Gastroesophageal sphincter (tissue), 4 donors: Measurements from ENCODE around the gene MMEL1. TPM values are rescaled to one million over a fixed set of nuclear protein-coding genes. Genes with fewer than 3 reads are reported as not detected.
A peak's percentile ranks its signal among the peaks of the same experiment; 100 is the strongest.

Experiments
- ATAC-seq: fragments of 150-250 bp; one replicate; pipeline ENCODE4 v1.9.1; 2016; ENCODE audit warnings: mild to moderate bottlenecking, moderate library complexity
- H3K27ac ChIP-seq, 4 donors: fragments of 200-600 bp; sonication (generic) in 3 of 4; 1 replicate in 3 of 4; 2 replicates in 1 of 4; pipeline ENCODE4 v1.5.1; 2016 to 2019
- H3K27me3 ChIP-seq: fragments of 200-600 bp; sonication (generic); one replicate; pipeline ENCODE4 v1.5.1; 2019
- H3K36me3 ChIP-seq, 2 donors: fragments of 200-600 bp; sonication (generic); one replicate each; pipeline ENCODE4 v1.5.1; 2019; ENCODE audit warnings: control low read depth in 1 of 2
- H3K4me1 ChIP-seq, 3 donors: fragments of 200-600 bp; sonication (generic); 1 replicate in 2 of 3; 2 replicates in 1 of 3; pipeline ENCODE4 v1.5.1; 2016 to 2019; ENCODE audit warnings: control low read depth in 2 of 3
- H3K4me3 ChIP-seq, 2 donors: fragments of 200-600 bp; sonication (generic); one replicate each; pipeline ENCODE4 v1.5.1; 2019; ENCODE audit warnings: mild to moderate bottlenecking in 1 of 2, moderate library complexity in 1 of 2
- H3K9me3 ChIP-seq, 3 donors: fragments of 200-600 bp; sonication (generic); one replicate each; pipeline ENCODE4 v1.5.1; 2017 to 2019; ENCODE audit warnings: control low read depth in 2 of 3
- CTCF ChIP-seq, 4 experiments: fragments of 200-600 bp in 2 of 4; fragments of 450-650 bp in 2 of 4; sonication (generic) in 1 of 4; IDR thresholded peaks; one replicate each; pipeline ENCODE4 v1.5.1; 2017 to 2019; ENCODE audit warnings: antibody characterized with exemption in 4 of 4, mild to moderate bottlenecking in 2 of 4, moderate library complexity in 2 of 4
- EP300 ChIP-seq: sonication (generic); formaldehyde crosslinking; IDR thresholded peaks from one replicate; pipeline ENCODE4 v1.6.1; 2017; ENCODE audit warnings: antibody characterized with exemption, mild to moderate bottlenecking
- POLR2A ChIP-seq, 2 donors: fragments of 450-650 bp; IDR thresholded peaks; one replicate each; pipeline ENCODE4 v1.6.1; 2017; ENCODE audit warnings: antibody characterized with exemption in 2 of 2, mild to moderate bottlenecking in 2 of 2, moderate library complexity in 1 of 2
- POLR2AphosphoS5 ChIP-seq: sonication (generic); formaldehyde crosslinking; IDR thresholded peaks from one replicate; pipeline ENCODE4 v1.6.1; 2017; ENCODE audit warnings: antibody characterized with exemption
- WGBS, 2 donors: methylation state at CpG; one replicate each; pipeline ENCODE4 v1.1.5; 2018; ENCODE audit warnings: low coverage in 1 of 2; 5-methylcytosine and 5-hydroxymethylcytosine counted together
- total RNA-seq, 4 donors: library from RNA; depleted of rRNA; stranded (reverse); fragments of >200 nt; gene quantifications; one replicate each; pipeline ENCODE4 v1.1.0, GENCODE V29; 2016

The MMEL1 gene
- total RNA-seq, 4 donors from 2014 or later: 1.4 to 3.9 (median 2.1) TPM; not detected in 1

- Histone ChIP-seq H3K36me3 (peaks cover 0 to 18% of the 10 kb centered on the region in 2 donors), H3K4me1 (peaks cover 0 to 45% (median 25%) of the 10 kb centered on the region in 3 donors), H3K27me3 (peaks cover 7% of the 10 kb centered on the region), H3K4me3 (peak overlapping the region in 1 of 2 donors; percentile 94), H3K9me3 (no peaks in the 10 kb centered on the region), H3K27ac (no peak overlapping the region)
- 60% methylated on average over 1 of the region's 19 CpGs; no CpG with 5 or more reads in 1 of the 2 donors for WGBS, 2 donors
- no peak for ATAC-seq
- TF ChIP-seq POLR2AphosphoS5 (no peak), POLR2A (IDR thresholded peaks at IDR 0.05) (no peak), EP300 (no peak), CTCF (IDR thresholded peaks at IDR 0.05) (no peak)
Measured at GRCh38 chr1:2587860-2588571, 44.8 kb downstream of the MMEL1 start.

GRCh38 chr1:2587071-2587859, 45.6 kb downstream of the MMEL1 start:
- peaks cover 0 to 18% of the 10 kb centered on the region in 2 donors for H3K36me3 ChIP-seq
- peak overlapping the region in 3 of 4 donors; percentile 96 to 100 (median 99) for H3K27ac ChIP-seq
- TF ChIP-seq CTCF (IDR thresholded peaks at IDR 0.05): no peak
- no peak for TF ChIP-seq POLR2A (IDR thresholded peaks at IDR 0.05)
- no peak for TF ChIP-seq POLR2AphosphoS5
- no peak for TF ChIP-seq EP300
- H3K4me1 ChIP-seq: peaks cover 0 to 42% (median 25%) of the 10 kb centered on the region in 3 donors
- no peak for ATAC-seq
- peak overlapping the region; percentile 39 to 94 for H3K4me3 ChIP-seq
- no peaks in the 10 kb centered on the region for H3K9me3 ChIP-seq
- H3K27me3 ChIP-seq: no peaks in the 10 kb centered on the region
- WGBS, 2 donors: no CpG with 5 or more reads among the region's 52 CpGs

- Histone ChIP-seq H3K4me3 (peak within 1 kb of the TSS; percentile 80 to 94), H3K27ac (peak within 1 kb of the TSS; percentile 93 to 100 (median 98)), H3K27me3 (no peaks in the 10 kb centered on the region), H3K9me3 (no peaks in the 10 kb centered on the region), H3K4me1 (peaks cover 0 to 42% (median 25%) of the 10 kb centered on the region in 3 donors), H3K36me3 (peaks cover 0 to 18% of the 10 kb centered on the region in 2 donors)
- peak in 1 of 4 experiments; percentile 10 for TF ChIP-seq CTCF (IDR thresholded peaks at IDR 0.05)
- peak; percentile 73 for TF ChIP-seq POLR2AphosphoS5
- TF ChIP-seq EP300: no peak
- peak; percentile 86 to 88 for TF ChIP-seq POLR2A (IDR thresholded peaks at IDR 0.05)
- 0% methylated on average over 9 of the region's 107 CpGs; no CpG with 5 or more reads in 1 of the 2 donors for WGBS, 2 donors
- peak; percentile 95 for ATAC-seq
Measured at GRCh38 chr1:2586154-2587070, 46.4 kb downstream of the MMEL1 start, which contains the start of gene PRXL2B. TSS of gene PRXL2B (plus strand) at chr1:2586777. CDS start at chr1:2586886, 109 bp downstream.

GRCh38 chr1:2585318-2586092, 47.3 kb downstream of the MMEL1 start:
- TF ChIP-seq POLR2AphosphoS5 (peak; percentile 78), EP300 (no peak), POLR2A (IDR thresholded peaks at IDR 0.05) (peak; percentile 46 to 68), CTCF (IDR thresholded peaks at IDR 0.05) (peak in 1 of 4 experiments; percentile 6)
- WGBS, 2 donors: 0% methylated on average over 2 of the region's 28 CpGs; no CpG with 5 or more reads in 1 of the 2 donors
- peak; percentile 20 for ATAC-seq

More at GRCh38 chr1:2585318-2586092, 47.3 kb downstream of the MMEL1 start:
- Histone ChIP-seq H3K27me3 (peaks cover 7% of the 10 kb centered on the region), H3K4me1 (peaks cover 0 to 42% (median 25%) of the 10 kb centered on the region in 3 donors), H3K36me3 (peaks cover 0 to 18% of the 10 kb centered on the region in 2 donors), H3K27ac (peak overlapping the region; percentile 93 to 100 (median 98)), H3K9me3 (no peaks in the 10 kb centered on the region), H3K4me3 (peak overlapping the region; percentile 80 to 94)
